AG04449 (cell line): ENCODE results near the gene BRF1.

Source experiments
- CTCF ChIA-PET: fragments of 350-600 bp; formaldehyde crosslinking; extraction: SDS; loops from one replicate; lab custom pipeline; 2021; ENCODE audit warnings: antibody characterized with exemption; lab: Yijun Ruan, JAX
- POLR2A ChIA-PET: fragments of 400-600, 350-600 bp; formaldehyde crosslinking; extraction: SDS; loops from one replicate; lab custom pipeline; 2020; ENCODE audit warnings: antibody characterized with exemption, inconsistent platforms; lab: Yijun Ruan, JAX
- DNase-seq: peaks from one replicate; pipeline ENCODE4 v3.0.0-alpha.2; 2010; ENCODE audit warnings: low read depth, low spot score
- H3K4me3 ChIP-seq: 2 replicates; pipeline ENCODE4 v1.5.1; 2011; ENCODE audit warnings: low read depth, mild to moderate bottlenecking, control low read depth, low read length
- TF ChIP-seq, protein P1 (sequence below): IDR thresholded peaks from one replicate; pipeline ENCODE4 v1.5.1; 2011; ENCODE audit warnings: mild to moderate bottlenecking, moderate library complexity, low read length, control low read depth, inconsistent platforms; ENCODE audit not compliant: insufficient read depth; ENCODE audit errors: missing control alignments

The BRF1 gene

DNA sequence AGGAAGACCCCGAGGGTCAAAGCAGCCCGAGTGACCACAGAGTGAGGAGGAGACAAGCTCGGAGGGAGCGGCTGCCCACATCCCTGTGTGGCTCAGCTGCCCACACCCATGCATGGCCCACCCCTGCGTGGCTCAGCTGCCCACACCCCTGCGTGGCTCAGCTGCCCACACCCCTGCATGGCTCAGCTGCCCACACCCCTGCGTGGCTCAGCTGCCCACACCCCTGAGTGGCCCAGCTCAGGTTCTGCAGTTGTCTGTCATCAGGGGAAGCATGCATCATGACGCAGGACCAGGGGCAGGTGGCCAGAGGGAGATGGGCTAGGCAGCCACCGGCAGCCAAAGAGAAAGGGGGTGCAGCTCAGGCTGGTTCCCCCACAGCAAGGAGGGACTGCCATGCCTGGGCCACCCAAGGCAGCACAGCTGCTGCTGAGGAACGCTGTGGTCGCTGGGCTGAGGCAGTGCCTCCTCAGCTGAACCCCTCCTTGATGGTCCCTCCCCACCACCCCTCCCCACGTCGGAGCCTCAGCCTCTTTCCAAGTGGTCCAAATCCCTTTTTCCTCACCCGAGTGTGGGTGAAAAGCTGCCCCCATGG is 86.4 kb downstream of the BRF1 start:
- CTCF ChIA-PET: interaction anchor here (1.9 to 3.5 kb wide), 2 partner anchors 11 kb away, joined by 4 to 25 read pairs; no protein-coding TSS in a partner anchor
- no peak overlapping the region for H3K4me3 ChIP-seq
- POLR2A ChIA-PET: interaction anchor here (0.7 kb wide), 1 partner anchor 86 kb away, joined by 3 read pairs; no protein-coding TSS in a partner anchor
- DNase-seq: no peak
- TF ChIP-seq, protein P1, sequence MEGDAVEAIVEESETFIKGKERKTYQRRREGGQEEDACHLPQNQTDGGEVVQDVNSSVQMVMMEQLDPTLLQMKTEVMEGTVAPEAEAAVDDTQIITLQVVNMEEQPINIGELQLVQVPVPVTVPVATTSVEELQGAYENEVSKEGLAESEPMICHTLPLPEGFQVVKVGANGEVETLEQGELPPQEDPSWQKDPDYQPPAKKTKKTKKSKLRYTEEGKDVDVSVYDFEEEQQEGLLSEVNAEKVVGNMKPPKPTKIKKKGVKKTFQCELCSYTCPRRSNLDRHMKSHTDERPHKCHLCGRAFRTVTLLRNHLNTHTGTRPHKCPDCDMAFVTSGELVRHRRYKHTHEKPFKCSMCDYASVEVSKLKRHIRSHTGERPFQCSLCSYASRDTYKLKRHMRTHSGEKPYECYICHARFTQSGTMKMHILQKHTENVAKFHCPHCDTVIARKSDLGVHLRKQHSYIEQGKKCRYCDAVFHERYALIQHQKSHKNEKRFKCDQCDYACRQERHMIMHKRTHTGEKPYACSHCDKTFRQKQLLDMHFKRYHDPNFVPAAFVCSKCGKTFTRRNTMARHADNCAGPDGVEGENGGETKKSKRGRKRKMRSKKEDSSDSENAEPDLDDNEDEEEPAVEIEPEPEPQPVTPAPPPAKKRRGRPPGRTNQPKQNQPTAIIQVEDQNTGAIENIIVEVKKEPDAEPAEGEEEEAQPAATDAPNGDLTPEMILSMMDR: no peak

DNA sequence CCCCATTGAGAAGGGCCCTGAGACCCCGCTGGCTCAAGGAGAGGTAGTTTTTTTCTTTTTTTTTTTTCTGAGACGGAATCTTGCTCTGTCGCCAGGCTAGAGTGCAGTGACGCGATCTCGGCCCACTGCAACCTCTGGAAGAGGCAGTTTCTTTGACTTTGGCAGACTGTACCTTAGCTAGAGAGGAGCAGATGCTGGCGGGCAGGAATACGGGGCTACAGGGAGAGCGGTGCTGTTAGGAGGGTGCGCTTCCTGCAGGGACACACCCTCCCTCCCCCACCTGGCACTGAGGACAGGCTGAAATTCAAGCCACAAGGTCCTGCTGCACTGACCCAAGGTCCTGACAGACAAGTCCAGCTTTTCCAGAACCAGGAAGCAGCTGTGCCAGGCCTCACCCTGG is 87.4 kb downstream of the BRF1 start:
- TF ChIP-seq, protein P1: no peak
- no peak overlapping the region for H3K4me3 ChIP-seq
- POLR2A ChIA-PET: no interaction called here
- DNase-seq: no peak
- CTCF ChIA-PET: interaction anchor here (1.1 to 3.5 kb wide), 4 partner anchors 9 to 137 kb away, joined by 3 to 25 read pairs (median 5); no protein-coding TSS in a partner anchor

DNA sequence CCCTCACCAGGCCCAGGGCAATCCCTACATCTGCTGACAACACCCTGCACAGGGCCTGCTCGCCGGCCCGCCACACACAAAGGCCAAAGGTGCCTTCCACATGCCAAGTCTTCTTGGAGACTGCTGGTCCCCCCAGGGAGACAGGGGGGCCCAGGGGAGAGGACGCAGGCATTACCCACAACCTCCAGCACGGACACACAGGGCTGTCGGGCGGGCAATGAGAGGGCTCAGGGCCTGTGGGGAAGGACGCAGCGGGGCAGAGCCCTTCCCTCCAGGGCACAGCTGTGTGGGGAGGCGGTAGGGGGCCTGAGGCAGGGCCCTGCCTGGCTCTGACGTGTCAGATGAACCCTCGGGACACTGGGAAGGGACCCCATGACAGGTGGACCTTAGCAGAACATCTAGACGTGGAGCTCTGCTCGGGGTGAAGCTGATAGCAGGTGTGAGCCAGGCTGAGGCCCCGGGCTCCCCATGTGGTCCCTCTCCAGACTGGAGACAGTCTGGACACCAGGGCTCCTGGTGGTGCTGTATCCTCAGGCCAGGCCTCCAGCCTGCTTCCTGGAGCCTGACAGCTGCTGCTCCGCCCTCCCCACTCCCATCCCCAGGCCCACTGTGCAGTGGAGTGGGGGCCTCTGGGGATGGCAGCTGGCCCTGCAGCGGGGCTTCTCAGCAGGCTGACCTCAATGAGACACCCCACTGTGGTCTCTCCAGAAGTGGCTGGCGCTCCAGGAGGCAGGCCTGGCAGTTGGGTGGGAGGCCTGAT is 88.1 kb downstream of the BRF1 start:
- no peak for DNase-seq
- H3K4me3 ChIP-seq: no peak overlapping the region
- ChIA-PET CTCF (interaction anchor here (1.1 to 3.5 kb wide), 3 partner anchors 9 to 137 kb away, joined by 3 to 25 read pairs (median 6); no protein-coding TSS in a partner anchor), POLR2A (no interaction called here)
- TF ChIP-seq, protein P1: no peak

DNA sequence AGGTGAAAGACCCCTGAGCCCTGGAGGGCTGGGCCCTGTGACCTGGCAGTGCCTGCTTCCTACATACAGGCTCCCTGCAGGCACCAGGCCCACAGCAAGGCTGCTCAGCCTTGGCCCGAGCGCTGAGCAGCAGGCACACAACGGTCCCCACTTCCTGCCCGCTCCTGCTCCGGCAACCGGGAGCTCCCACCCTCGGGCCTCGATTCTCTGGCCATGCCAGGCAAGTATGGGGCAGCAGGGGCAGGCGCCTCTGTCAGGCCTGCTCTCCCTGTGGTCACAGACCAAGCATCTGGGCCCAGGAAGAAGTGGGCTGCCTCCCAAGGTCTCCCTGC is 89.1 kb downstream of the BRF1 start:
- TF ChIP-seq, protein P1: no peak
- no peak overlapping the region for H3K4me3 ChIP-seq
- ChIA-PET CTCF (interaction anchor here (1.5 to 3.5 kb wide), 2 partner anchors 8 to 278 kb away, joined by 4 to 25 read pairs; no protein-coding TSS in a partner anchor), POLR2A (no interaction called here)
- no peak for DNase-seq

DNA sequence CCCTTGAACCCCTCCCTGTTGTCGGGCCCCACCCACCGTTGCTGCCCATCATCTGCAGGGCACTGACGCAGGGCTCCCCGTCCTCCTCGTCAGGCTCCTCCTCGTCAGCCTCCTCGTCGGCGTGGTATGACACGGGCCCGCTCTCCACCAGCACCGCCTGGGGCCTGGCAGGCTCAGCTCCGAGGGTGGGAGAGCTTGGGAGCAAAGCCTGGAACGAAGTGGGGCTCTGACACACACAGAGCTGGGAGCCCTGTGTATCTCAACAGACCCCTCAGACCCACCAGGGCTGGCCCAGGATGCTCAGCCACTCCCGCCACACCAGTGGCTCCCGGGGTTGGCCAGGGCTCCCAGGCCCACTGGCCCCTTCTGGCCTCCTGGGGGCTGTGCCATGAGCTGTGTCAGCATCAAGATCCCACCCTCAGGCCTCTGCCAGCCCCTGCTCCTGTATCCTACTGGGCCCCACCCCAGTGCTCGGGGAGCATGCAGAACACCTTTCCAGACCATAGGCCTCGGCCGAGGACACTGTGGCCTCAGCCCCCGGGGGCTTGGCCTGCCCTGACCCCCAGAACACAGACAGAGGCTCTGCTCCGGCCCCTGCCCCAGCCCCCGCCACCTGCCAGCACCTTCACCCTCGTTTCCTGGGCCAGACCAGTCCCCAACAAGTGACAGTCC is 89.6 kb downstream of the BRF1 start:
- TF ChIP-seq, protein P1: no peak
- DNase-seq: no peak
- no peak overlapping the region for H3K4me3 ChIP-seq
- CTCF ChIA-PET: interaction anchor here (1.5 kb wide), 1 partner anchor 279 kb away, joined by 4 read pairs; no protein-coding TSS in a partner anchor
- POLR2A ChIA-PET: no interaction called here
